Ramos (cell line): Measurements from ENCODE around the gene CSNK1D.

Source experiments
- in situ Hi-C: fragments of 300-500 bp; cut with MboI; formaldehyde crosslinking; loops from one replicate; pipeline ENCODE4 v1.14.3; 2022; ENCODE audit warnings: low sequenced_read_pairs; ENCODE audit not compliant: unreplicated experiment

The CSNK1D gene

DNA sequence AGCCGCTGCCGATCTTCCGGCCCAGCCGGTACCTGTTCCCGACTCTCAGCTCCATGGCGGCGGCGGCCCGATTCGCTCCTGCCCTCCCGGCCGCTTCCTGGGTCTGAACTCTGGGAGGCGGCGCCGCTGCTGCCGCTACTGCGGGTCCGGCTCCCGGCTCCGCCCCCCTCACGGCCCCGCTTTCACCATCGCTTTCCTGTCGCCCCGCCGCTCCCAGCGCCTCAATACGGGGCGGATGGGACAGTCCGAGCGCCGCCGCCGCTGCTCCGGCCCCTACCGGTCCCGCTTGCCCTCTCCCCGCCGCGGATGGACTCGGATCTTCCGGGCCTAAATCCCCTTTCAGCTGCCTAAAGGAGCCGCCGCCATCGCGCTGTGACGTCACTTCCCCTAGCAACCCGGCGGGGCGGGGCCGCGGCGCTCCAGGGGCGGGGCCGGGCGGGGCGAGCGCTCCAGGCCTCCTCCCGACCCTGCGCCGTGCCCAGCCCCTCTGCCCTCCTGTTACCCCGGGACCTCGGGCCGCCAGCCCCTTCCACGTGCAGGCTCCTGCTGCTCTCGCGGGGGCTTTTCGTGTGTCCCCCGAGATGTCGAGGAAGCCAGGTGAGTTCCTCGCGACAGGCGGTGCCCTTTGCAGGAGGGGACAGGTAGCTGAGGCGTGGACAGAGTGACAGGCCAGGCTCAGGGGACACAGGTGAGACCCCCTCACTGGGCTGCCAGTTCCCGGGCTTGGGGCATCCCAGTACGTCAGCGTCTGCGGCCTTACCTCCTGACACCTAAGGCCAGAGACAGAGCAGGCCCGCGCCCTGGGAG, at the start of gene CSNK1D:
Gene CSNK1D (minus strand): TSS at position 374 of the 807 bp plus-strand sequence. CDS start 319 bp downstream, at position 55.
- in situ Hi-C loops = no loop called here

- in situ Hi-C loops = no loop called here
Observed at GRCh38 chr17:82322526-82323453, 49.3 kb upstream of the CSNK1D start.

- in situ Hi-C loops = no loop called here
Observed at GRCh38 chr17:82321947-82322466, 48.5 kb upstream of the CSNK1D start.

DNA sequence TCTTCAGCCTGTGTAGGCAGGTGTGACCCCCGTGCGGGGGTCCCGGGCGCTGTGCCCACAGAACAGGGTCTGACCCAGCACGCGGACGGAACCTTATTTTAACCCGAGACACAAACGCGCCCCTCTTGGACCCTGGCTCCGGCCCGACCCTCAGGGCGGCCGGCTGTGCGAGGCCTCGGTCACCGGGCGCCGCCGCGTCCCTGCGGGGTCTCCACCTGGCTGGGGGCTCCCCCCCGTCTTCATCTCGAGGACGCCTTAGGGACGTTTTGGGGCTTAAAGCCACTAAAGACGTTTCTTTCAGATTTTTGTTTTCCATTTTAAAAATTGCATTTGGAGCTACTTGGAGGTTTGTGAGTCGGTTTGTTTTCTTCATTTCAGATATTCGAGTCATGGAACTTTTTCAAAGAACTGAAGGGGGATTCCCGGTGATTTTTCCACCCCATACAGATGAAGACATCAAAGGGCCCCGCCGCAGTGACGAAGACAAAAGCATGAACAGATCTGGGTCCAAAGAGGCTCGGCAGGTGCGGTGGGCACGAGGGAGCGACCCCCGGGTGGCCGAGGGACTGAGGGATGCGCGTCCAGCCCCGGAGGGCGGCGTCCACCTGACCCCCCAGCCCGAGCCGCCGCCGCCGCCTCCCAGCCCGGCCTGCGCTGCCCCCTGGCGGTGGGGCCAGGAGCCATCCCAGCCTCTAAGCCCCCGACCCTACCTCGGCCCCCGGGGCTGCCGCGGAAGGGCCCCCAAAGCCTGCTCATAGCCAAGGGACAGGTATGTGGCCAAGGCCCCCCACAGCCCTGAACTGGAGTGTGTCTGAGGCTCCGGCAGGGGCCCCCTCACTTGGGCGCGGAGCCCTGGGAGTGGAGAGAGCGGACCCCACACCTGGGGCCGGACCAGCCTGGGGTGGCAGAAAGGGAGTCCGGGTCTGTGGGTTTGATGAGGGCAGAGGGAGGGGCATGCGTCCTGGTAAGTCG, 47.7 kb upstream of the CSNK1D start:
- in situ Hi-C loops = no loop called here

DNA sequence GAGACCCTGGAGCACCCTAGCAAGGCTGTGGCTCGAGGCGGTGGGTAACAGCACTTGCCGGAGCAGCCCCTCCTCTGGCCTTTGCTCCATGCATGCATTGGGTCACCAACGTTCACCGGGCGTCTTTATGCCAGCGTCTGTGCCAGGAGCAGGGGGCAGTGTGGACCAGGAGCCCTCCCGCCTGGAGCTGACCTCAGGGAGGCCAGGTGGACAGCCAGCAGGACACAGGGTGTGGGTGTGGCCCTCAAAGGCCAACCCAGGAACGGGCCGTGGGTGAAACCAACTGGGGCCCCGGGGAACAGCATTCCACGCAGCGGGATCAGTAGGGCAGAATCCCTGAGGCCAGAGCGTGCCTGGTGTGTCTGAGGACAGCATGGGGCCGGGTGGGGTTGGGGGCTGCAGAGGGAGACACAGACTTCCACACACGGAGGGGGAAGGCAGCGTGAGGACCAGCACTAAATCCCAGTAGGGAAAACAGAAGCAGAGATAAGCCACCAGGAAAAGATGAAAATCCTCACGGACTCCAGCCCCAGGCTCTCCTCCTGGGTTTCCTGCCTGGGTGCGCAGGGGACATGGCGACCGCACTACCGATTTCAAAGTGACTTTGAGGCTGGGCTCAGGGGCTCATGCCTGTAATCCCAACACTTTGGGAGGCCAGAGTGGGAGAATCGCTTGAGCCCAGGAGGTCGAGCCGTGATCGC, 46.8 kb upstream of the CSNK1D start:
- in situ Hi-C loops = no loop called here

DNA sequence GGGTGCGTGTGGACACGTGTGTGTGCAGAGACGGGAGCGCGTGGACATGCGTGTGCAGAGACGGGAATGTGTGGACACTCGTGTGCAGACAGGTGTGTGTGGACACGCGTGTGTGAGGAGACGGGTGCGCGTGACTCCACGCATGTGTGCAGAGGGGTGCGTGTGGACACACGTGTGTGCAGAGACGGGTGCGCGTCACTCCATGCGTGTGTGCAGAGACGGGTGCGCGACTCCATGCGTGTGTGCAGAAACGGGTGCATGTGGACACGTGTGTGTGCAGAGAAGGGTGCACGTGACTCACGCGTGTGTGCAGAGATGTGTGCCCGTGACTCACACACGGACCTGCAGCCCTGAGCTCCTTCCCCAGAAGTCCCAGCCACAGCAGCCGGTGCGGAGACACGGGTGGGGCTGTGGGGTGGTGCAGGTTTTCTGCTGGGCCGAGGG, 46.1 kb upstream of the CSNK1D start:
- in situ Hi-C loops = no loop called here

DNA sequence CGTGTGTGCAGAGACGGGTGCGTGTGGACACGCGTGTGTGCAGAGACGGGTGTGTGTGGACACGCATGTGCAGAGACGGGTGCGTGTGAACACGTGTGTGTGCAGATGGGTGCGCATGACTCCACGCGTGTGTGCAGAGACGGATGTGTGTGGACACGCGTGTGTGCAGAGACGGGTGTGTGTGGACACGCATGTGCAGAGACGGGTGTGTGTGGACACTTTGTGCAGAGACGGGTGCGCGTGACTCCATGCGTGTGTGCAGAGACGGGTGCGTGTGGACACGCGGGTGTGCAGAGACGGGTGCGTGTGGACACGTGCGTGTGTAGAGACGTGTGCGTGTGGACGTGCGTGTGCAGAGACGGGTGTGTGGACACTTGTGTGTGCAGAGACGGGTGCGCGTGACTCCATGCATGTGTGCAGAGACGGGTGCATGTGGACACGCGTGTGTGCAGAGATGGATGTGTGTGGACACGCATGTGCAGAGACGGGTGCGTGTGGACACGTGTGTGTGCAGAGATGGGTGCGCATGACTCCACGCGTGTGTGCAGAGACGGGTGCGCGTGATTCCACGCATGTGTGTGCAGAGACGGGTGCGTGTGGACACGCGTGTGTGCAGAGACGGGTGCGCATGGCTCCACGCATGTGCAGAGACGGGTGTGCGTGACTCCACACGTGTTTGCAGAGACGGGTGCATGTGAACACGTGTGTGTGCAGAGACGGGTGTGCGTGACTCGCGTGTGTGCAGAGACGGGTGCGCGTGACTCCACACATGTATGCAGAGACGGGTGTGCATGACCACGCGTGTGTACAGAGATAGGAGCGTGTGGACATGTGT, 45.5 kb upstream of the CSNK1D start:
- in situ Hi-C loops = no loop called here

DNA sequence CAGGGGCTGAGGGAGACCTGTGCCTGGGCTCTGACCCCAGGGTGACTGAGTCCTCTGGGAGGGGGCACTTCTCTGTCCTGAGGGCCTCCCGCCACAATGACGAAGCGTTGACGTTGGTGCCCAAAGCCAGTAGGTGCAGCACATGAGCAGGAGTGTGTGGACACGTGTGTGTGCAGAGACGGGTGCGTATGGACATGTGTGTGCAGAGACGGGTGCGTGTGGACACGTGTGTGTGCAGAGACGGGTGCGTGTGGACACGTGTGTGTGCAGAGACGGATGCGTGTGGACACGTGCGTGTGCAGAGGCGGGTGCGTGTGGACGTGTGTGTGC, 44.6 kb upstream of the CSNK1D start:
- in situ Hi-C loops = no loop called here

GRCh38 chr17:82317394-82318168, 44.1 kb upstream of the CSNK1D start, which contains the start of gene CD7:
Gene CD7 (minus strand): TSS chr17:82317608. CDS start chr17:82317495, 113 bp downstream.
- in situ Hi-C loops = no loop called here

DNA sequence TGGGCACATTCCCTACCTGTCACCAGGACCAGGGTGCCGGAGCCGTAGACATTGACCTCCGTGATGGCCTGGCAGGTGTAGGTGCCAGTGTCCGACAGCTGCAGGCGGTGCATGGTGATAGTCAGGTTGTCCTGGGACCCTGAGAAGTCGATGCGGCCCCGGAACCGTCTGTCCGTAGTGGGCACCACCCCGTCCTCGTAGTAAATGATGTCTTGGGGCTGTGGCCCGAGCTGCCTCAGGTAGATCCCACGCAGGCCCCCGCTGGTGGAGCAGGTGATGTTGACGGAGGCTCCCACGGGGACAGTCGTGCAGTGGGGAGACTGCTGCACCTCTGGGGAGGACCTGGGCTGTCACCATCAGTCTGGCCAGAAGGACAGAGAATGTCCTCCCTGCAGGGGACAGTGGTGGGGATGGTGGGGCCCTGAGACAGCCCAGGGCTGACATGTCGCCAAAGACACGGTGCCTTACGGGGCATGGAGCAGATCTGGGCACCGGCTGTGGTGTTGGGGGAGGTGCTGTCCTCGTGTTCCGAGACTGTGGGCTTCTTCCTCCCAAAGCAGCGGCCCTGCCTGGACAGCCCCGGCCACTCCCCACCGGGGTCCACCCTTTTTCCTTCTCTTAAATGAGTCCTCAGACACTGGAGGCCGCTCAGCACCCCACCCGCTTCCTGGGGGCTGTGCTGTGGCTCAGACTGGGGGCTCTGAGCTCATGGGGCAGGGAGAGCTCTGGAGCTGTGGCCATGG, 43.3 kb upstream of the CSNK1D start:
- in situ Hi-C loops = no loop called here

GRCh38 chr17:82315703-82316358, 42.3 kb upstream of the CSNK1D start:
- in situ Hi-C loops = no loop called here

DNA sequence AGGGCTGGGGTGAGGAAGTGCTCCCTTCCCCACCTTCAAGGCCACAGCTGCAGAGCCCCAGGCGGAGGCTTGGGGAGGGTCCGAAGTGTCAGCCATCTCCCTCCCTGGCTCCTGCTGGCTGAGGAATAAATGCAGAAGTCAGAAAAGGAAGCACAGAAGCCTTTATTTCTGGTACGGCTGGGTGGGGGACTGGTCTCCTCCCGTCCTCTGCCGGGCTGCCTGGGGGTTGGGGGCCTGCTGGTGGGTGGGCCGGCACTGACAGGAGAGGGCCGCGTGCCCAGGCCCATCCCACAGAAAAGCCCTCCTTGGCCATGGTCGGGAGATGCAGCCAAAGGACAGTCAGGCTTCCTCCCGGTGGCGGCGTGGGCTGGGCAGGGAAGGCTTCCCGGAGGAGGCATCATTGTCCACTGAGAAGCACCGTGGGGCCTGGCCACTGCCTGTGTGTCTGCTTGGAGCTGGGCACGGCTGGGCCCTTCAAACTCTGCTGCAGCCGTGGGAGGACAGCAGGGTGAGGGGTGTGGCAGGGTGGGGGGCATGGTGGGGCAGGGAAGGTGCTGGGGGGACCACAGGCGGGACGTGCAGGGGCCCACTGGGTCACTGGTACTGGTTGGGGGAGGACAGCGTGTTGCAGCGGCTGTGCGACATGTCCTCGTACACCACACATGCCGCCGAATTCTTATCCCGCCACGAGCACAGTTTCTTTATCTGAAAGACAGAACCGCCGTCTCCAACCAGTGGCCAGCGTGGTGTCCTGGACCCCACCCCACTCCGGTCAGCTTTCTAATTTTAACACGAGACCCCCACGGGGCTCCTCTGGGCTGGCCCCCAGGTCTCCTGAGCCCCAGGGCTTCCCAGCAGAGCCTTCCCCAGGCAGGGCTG, 41.5 kb upstream of the CSNK1D start:
- in situ Hi-C loops = no loop called here

GRCh38 chr17:82314012-82314726, 40.7 kb upstream of the CSNK1D start:
- in situ Hi-C loops = no loop called here

- in situ Hi-C loops = no loop called here
Observed at GRCh38 chr17:82313195-82314011, 39.9 kb upstream of the CSNK1D start.
